ENCODE measurements around the gene TRIM38.
A peak's percentile ranks its signal among the peaks of the same experiment; 100 is the strongest.

TRIM38 gene

GRCh38 chr6:25997921-25998320 is 35.3 kb downstream of the TRIM38 start:
- no peak for TF ChIP-seq CTCF (IDR thresholded peaks at IDR 0.05)

- no peak for TF ChIP-seq CTCF (IDR thresholded peaks at IDR 0.05)
Observed at GRCh38 chr6:25998379-25998778, 35.8 kb downstream of the TRIM38 start.

- TF ChIP-seq CTCF (IDR thresholded peaks at IDR 0.05): no peak
Observed at GRCh38 chr6:26000366-26001144, 38.0 kb downstream of the TRIM38 start.

GRCh38 chr6:26003102-26003694 is 40.6 kb downstream of the TRIM38 start:
- TF ChIP-seq CTCF (IDR thresholded peaks at IDR 0.05): peak; percentile 71

- TF ChIP-seq CTCF (IDR thresholded peaks at IDR 0.05): no peak
Observed at GRCh38 chr6:26006086-26006939, 43.7 kb downstream of the TRIM38 start.

- TF ChIP-seq CTCF (IDR thresholded peaks at IDR 0.05): no peak
Observed at GRCh38 chr6:26008470-26008869, 45.9 kb downstream of the TRIM38 start.

GRCh38 chr6:26009817-26010216 is 47.2 kb downstream of the TRIM38 start:
- TF ChIP-seq CTCF (IDR thresholded peaks at IDR 0.05): no peak
